GM18868 (cell line): Measurements from ENCODE around the gene ZNF319.

Source experiments
- ATAC-seq: cut with Tn5 transposase; IDR thresholded peaks from one replicate; pipeline ENCODE4 v1.9.1; 2021; ENCODE audit warnings: mild to moderate bottlenecking, moderate library complexity; ENCODE audit not compliant: unreplicated experiment

ZNF319 gene

DNA sequence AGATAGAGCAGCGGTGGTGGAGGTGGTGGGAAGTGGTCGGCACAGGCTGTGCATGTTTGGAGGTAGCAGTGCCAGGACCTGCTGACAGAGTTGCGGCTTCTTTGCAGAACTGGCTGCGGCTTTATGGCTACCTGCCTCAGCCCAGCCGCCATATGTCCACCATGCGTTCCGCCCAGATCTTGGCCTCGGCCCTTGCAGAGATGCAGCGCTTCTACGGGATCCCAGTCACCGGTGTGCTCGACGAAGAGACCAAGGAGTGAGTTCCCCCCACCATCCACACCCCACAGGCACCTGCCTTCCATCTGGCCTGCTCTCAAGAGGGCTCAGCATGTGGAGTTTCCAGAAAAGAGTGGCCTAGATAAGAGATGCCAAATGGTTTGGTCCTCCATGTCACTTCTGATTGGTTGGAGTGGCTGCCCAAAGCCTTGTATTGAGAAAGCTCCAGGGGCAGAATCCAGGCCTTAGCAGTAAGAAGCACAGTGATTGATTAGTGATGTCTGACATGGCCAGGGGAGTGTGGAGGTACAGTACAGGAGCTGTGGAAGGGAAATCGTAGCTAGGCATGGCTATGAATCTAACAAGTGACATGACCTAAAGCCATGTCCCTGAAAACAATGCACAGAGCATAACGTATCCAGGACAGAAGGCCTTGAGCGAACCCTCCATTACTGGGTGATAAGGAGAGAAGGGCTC, 37.0 kb upstream of the ZNF319 start:
- no peak for ATAC-seq

DNA sequence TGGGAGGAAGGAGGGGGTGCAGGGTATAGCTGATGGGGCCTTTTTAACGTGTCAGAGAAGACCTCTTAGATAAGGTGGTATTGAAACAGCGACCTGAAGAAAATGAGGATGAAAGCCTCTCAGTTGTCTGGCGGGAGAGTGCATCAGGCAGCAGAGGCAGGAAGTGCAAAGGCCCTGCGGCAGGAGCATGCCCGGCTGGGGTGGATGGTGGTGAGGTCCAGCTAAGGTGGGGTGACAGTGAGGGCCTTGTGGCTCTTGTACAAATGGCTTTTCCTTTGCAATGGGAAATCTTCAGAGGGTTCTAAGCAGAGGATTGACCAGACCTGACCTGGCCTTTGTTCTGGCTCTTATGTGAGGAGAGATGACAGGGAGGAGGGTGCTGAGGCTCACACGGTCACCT, 36.5 kb upstream of the ZNF319 start:
- no peak for ATAC-seq

DNA sequence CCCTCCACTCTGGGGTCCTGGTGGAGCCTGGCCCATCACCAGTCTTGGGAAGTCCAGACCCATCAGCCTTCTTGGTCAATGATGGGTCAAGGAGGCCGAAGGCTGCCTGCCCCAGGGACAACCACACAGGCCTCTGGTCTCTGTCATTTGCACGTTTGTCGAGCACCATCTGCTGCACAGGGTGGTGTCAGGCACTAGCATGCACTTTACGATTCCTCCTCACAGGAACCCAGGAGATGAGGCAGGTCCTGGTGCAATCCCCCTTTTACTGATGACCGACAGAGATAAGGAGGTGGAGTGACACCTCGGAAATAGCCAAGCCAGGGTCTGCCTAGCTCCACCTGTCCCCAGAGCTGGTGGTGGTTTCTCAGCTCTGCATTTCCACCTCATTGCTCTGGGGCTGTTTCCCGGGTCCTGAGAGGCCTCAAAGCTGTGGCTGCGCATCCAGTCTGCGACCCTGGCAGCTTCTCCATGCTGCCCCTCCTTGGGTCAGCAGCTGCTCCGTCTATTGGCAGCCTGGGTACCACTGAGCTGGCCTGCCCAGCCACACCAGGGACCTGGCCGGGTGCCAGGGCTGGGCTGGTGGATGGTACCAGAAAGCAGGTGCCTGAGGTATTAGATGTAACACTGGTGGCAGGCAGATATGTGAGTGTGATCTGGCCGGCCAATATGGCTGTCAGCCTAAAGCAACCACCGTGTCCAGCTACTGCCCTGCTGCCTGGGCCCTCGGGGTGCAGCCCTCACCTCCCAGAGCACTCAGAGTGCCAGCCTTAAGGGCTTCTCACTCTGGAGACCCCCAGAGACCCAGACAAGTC, 35.1 kb upstream of the ZNF319 start:
- no peak for ATAC-seq

DNA sequence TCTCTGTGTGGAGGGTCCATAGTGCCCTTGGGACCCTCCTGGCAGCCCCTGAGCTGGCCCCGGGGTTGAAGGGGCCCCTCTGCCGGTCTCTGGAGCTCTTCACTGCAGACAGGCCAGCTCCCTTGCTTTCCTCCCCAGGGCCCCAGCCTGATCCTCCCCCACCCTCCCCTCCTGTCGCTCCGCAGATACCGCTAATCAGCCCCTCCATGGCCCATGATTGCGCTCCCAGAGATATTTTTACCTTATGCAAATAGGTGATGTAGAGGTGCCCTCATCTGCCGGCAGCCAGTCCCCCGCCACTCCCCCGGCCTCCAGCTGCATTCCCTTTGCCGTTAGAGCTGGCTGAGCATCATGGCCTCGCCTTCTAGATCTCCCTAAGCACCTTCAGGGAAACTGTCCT, 34.3 kb upstream of the ZNF319 start:
- no peak for ATAC-seq

DNA sequence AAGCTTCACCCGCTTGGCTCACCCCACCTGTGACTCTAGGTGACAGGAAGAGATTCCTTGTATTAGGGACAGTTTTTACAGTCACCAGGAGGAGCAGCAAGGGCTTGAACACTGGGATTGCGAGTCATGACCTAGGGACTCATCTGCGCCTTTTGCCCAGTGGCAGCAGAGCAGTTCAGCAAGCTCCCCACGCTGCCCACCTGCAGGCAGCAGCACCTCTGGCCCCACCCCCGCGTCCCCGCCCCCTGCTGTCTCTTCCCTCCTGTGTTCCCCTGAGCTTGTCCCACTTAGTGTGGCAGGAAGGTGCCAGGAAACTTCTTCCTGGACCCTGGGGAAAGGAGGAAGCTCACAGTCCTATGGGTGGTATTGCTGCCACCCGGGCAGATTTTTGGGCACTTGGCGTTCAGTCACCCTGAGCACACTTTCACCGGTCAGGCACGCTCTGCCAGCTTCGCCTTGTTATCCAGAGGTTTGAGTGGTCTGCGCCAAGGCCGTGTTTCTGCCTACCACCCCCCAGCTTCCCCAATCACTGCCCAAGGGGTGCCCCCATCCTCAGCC, 33.7 kb upstream of the ZNF319 start:
- no peak for ATAC-seq

DNA sequence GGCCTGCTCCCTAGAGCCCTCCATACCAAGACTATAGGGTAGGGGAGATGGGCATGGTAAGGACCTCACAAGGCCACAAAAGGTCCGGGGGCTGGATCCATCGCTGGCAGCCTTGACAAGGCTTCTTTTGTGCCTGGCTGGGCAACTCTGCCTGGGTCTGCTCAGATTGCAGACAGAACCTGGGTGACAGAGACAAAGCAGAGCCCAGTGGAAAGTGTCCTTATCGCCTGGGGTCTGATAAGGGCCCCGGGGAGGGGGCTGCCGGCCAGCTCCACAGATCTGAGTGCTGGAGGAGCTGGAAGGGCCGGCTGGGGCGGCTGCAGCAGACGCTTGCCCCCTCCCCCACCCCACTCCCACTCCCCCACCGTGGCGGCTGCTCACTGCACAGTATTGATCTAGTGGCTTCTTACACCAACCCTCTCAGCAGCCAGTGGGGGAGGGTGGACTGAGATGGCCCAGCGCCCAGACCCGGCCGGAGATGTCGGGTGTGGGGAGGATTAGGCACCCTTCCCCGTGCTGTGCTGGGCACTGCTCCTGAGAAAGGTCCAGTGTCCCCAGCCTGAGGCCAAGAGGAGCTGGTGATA, 32.3 kb upstream of the ZNF319 start:
- ATAC-seq: no peak

DNA sequence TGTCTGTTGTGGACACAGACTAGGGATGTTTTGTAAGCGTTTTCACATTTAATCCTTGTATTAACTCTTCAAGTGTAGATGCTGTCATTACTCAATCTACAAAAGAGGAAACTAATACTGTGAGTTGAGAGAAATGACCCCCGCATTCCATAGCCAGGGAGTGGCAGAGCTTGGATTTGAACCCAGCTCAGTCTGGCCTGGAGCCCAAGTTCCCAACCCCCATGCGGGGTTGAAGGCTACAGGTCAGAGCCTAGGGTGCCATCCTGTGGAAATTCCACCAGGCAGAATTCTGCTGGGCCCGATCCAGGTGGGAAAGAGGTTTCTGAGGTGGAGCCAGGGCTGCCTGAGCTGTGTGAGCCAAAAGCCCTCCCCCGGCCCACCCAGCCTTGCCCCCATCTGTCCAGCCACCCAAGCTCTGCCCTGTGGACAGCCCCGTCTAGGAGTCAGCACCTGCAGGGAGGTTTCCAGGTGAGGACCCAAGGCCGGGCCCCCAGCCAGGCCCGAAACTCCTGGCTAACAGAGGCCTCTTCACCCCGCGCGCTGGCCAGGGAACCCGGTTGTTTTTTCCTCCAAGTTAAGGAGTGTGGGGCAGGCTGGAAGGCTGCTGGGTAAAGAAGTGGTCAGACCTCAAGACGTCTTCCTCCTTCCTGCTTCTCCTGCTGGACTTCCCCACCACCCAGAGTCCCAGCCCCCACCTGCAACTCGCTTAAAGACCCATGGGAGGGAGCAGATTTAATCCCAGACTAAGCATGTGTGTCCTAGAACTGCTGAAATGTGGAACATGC, 30.7 kb upstream of the ZNF319 start:
- ATAC-seq: no peak

DNA sequence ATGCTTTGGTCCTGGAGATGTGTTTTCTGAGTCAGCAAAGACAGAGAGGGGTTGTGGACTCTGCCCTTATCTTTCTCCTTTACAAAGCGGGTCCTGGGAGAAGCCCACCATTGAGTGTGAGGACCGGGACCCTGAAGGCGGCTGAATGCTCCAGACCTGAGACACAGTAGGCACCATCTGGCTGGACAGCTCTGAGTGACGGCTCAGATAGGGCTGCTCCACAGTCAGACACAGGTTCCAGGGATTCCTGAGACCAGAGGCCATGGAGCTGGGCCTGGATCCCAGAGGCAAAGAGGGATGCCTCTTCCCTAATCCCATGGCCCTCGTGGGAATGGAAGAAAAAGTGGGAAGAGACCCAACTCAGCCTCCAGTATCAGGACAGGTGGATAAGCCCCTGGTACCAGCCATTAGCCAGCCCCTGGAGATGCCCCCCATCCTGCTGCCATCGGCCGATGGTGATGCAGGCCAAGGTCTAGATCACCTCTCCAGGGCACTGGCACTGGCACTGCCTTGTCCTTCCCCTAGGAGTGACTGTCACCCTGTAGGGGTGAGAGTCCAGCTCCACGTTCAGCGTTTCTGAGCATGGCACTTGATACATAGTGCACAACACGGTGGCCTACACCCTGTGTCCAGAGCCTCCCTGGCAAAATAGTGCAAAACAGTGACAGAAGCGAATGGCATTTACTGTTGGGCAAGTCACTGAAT, 29.8 kb upstream of the ZNF319 start:
- no peak for ATAC-seq

DNA sequence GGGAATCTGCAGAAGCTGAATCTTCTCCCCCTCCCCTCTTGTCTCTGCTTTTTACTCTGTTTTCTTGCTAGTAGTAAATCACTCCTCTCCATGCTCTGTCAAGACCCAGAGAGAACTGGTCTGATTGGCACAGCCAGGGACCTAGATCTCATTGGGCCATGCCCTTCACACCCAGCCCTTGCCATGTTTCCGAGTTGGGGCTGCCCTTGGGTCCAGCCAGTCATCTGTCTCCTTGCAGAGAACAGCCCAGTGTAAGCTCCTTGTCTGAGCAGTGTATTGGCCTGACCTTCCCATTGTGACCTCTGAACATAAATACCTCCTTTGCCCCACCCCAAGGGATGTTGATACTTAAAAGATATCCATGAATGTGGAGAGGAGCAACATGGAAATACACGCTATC, 28.9 kb upstream of the ZNF319 start:
- no peak for ATAC-seq

DNA sequence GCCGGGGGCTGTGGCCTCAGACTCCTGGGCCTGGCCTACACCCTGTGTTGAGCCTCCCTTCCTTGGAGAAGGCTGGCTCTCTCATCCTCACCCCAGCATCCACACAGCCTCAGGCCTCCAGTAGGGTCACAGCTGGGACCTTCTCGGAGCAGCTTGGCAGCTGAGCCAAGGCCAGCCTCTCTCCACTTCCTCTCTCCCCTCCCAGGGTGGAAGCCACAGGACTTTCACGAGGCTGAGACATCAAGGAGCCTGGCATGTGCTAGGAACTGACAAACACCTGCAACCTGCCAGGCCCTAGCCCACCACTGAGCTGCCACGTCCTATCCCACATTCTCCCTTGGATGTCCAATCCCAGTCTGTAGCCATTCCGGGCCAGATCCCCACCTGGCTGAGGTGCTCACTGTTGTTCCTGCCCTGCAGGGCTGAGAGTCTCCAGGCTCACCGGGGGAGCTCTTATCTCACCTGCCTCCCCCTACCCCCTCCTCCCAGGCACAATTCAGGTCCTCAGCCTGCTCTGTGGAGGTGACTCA, 28.1 kb upstream of the ZNF319 start:
- no peak for ATAC-seq

DNA sequence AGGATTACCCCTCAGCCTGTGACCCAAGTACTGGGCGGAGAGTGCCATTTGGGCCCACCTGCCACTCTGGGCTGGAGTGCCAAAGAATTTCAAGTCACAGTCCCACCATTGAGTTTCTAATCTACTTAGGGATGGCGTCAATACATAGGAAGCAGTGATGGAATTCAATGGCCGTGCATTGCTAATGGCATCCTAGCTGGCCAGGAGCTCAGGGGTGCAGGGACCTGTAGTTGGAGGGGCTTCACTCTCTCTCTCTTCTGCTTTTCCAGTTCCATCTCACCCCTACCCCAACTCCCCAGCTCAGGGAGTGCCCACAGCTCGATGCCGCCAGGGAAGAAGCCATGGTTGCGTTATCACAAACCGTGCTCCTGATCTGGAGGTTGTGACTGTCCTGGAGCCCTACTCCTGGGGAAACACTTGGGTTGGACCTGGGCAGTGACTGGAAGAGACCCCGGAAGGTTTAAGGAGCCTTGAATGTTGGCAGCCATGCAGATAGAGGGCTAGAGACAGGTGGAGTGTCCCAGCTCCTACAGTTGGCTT, 27.5 kb upstream of the ZNF319 start:
- no peak for ATAC-seq

DNA sequence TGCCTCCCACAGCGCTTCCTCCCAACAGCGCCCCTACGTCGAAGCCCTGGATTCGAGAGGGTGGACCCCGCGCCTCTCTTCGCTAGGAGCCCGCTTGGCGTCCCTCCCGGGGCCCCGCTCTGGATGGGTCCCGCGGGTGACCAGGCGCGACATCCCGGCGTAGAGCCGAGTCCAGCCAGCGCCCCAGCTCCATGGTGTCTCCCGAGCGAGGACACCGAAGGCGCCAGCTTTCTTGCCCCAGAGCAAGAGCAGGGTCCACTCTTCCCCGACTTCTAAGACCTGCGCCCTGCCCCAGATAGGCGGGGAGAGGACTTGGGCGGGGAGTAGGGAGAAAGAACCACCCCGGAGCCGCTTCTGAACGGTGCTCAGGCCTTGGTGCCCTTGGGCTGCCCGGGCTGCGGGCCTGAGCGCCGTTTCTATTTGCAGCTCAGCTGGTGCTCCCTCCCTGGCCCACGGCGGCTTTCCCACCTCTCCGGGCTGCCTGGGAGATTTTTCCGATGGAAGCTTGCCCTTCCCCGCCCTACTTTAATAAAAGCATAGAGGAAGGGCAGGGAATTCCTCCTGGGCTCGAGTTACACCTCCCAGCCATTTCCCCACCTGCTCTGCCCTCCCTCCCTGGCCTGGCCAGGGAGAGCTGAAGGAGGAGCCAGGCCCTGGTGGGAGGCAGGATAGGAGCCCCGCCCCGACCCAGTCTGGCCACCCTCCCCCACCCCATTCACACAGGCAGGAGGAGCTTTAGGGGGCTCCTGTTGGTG, 26.9 kb upstream of the ZNF319 start:
- ATAC-seq: no peak

DNA sequence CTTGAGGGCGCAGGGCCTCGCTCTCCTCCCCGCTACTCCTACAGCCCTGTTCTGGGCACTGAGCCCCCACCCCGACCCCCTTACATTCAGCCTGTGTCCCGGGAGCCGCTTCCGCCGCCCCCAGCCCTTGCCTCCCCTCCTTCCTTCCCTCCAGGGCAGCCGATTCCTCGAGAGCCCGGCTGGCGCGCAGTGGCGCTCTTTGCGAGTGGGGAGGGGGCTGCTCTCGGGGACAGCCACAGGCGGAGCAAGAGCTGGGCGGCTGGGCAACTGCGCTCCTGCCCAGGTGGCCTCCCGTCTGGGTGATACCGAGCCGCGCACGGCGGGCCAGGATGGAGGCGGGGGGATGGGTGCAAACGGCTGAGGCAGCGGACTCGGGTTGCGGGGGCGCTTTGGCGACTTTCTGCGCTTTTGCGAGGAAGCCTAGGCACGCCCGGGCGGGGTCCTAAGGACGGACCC, 26.3 kb upstream of the ZNF319 start:
- ATAC-seq: no peak

DNA sequence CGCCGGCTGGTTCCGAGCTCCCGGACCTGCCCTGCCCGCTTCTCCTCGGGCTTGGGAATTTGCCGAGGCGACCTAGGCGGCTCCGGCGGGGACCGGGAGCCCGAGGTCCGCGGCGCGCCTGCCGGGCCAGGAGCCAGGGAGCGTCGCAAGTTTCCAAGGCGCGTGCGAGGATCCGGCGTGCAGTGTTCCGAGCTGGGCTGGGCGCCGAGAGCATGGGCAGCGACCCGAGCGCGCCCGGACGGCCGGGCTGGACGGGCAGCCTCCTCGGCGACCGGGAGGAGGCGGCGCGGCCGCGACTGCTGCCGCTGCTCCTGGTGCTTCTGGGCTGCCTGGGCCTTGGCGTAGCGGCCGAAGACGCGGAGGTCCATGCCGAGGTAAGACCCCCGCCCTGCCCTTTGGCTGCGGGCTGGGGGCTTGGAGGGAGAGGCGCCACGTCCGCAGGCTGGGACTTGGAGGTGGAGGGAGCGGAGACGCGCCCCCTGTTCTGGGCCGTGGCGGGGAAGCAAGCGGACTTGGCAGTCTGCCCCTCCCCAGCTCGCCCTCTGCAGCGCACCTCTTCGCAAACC, 25.8 kb upstream of the ZNF319 start:
- ATAC-seq: peak; percentile 19

DNA sequence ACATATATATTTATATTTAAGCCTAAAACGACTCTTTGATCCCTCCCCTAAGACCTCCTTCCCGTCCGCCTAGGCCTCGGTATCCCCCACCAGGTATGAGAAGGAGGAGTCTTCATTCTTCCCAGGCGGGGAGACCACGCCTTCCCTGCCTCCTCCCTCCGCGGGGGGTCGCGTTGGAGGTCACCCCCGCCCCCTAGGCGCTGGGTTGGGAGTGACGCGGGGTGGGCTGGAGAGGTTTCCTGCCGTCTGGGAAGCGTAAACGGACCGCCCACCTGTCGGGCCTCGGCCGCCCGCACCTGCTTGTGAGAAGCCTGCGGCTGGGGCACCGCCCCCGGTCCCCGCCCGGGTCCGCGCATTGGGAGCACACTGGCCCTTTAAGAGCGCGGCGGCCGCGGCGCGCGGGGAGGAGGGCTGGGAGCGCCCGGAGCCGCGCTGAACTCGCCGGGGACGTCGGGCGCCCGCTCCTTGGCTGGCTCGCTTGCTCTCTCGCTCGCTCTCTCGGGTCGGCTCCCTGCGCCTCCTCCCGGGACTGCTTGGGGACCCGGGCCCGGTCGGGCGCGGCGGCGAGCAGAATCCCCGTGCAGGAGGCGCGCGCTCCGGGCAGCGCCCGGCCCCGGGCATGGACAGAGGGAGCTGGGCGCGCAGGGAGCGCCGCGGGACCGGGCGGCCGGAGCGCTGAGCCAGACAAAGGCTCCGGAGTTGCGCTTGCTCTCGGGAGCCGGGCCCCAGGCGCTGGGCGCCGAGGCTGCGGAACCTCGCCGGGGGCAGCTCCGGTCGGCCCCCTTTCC, 25.1 kb upstream of the ZNF319 start, which contains the start of gene MMP15:
Gene MMP15 (plus strand): TSS at position 404 of the 788 bp plus-strand sequence. CDS start 597 bp downstream, outside the sequence.
- peak; percentile 60 for ATAC-seq

DNA sequence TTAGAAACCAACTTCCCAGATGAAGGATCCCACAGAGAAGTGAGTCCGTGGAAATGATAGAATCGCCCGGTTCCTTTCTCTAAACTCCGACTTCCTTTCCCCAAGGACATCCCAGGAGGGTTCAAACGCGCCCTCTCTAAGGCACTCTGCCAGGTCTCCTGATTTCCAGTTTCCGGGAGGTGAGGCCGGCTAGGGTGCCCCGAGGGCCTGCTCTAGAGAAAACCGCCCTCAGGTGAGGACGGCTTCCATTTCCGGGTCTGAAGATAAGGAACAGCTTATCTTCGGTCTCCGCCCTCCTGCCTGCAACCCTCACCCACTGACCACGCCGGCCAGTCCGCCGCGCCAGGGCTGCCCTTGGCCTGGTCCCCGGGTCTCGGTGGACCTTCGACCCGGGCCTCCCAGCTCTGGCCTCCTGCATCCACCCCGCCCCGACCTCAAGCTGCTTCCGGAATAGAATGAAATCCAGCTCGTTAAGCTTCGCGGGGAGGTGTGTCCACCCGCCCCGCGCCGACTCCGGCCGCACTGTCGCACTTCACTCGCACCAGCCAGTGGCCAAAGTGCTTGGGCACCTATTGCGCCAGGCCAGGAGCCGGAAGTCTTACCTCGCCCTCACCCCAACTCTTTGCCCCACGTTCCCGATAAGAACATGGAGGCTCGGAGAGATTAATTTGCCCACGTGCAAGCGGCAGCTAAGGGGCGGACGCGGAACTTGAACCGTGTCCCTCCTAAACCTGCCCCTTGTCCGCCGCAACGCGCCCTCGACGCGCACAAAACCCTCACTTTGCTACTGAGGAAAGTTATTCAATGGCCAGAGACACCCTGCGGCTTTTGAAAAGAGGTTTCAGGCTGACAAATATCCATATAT, 24.2 kb upstream of the ZNF319 start:
- no peak for ATAC-seq
